ENCODE data around the gene GLT1D1. TPM values are rescaled to one million over a fixed set of nuclear protein-coding genes. Genes with fewer than 3 reads are reported as not detected.

Gene GLT1D1
- total RNA-seq, 2 experiments from 2014 or later = 0.32 TPM; not detected in 1

DNA sequence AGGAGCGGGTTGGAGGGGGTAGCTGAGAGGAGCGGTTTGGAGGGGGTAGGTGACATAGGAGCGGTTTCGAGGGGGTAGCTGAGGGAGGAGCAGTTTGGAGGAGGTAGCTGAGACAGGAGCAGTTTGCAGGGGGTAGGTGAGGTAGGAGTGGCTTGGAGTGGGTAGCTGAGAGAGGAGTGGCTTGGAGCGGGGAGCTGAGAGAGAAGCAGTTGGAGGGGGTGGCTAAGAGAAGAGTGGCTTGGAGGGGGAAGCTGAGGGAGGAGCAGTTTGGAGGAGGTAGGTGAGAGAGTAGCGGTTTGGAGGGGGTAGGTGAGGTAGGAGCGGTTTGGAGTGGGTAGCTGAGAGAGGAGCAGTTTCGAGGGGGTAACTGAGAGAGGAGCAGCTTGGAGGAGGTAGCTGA lies 152.1 kb downstream of the GLT1D1 start:
- H4K20me1 ChIP-seq (ENCODE audit: insufficient read depth, low read length) = no peaks in the 10 kb centered on the region
- intact Hi-C loops (cut with micrococcal nuclease; ENCODE audit: unreplicated experiment) = no loop called here
- no peak overlapping the region for H3K4me3 ChIP-seq (ENCODE audit: low read depth, low read length, poor library complexity, severe bottlenecking)
- ChIA-PET CTCF (ENCODE audit: unreplicated experiment) (no interaction called here), POLR2A (interaction anchor here (0.6 to 0.7 kb wide), 3 partner anchors 9 to 534 kb away, joined by 3 to 4 read pairs (median 3); no protein-coding TSS in a partner anchor)
- H3K4me2 ChIP-seq (ENCODE audit: low read length) = no peak overlapping the region
- H3K4me1 ChIP-seq (ENCODE audit: insufficient read depth, low read length, poor library complexity, severe bottlenecking) = no peaks in the 10 kb centered on the region
- H3K36me3 ChIP-seq (ENCODE audit: insufficient read depth, low read length) = no peaks in the 10 kb centered on the region
- no TSS peak for BruUV-seq (replicated peaks)
- DNase-seq (ENCODE audit: low spot score) = no peak
- no peak overlapping the region for H3K27ac ChIP-seq (ENCODE audit: low read depth, low read length, poor library complexity, severe bottlenecking)
- no peaks in the 10 kb centered on the region for H3K9me2 ChIP-seq (ENCODE audit: insufficient read depth, low read length)
- H3K9me3 ChIP-seq (ENCODE audit: low read length) = no peaks in the 10 kb centered on the region
- H3K79me2 ChIP-seq (ENCODE audit: insufficient read depth, low read depth, low read length) = no peaks in the 10 kb centered on the region
- TF ChIP-seq, protein P1, sequence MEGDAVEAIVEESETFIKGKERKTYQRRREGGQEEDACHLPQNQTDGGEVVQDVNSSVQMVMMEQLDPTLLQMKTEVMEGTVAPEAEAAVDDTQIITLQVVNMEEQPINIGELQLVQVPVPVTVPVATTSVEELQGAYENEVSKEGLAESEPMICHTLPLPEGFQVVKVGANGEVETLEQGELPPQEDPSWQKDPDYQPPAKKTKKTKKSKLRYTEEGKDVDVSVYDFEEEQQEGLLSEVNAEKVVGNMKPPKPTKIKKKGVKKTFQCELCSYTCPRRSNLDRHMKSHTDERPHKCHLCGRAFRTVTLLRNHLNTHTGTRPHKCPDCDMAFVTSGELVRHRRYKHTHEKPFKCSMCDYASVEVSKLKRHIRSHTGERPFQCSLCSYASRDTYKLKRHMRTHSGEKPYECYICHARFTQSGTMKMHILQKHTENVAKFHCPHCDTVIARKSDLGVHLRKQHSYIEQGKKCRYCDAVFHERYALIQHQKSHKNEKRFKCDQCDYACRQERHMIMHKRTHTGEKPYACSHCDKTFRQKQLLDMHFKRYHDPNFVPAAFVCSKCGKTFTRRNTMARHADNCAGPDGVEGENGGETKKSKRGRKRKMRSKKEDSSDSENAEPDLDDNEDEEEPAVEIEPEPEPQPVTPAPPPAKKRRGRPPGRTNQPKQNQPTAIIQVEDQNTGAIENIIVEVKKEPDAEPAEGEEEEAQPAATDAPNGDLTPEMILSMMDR (conservative IDR thresholded peaks at IDR 0.05; ENCODE audit: low read length) = no peak
- TF ChIP-seq EZH2phosphoT487 (IDR thresholded peaks at IDR 0.05; ENCODE audit: borderline replicate concordance, low read depth, low read length) = no peak
- H2AFZ ChIP-seq (ENCODE audit: low read length) = no peak overlapping the region

- H3K27ac ChIP-seq (ENCODE audit: low read depth, low read length, poor library complexity, severe bottlenecking) = no peak overlapping the region
- ChIA-PET CTCF (ENCODE audit: unreplicated experiment) (no interaction called here), POLR2A (interaction anchor here (0.6 to 0.7 kb wide), 2 partner anchors 9 to 534 kb away, joined by 3 read pairs; no protein-coding TSS in a partner anchor)
- no peaks in the 10 kb centered on the region for H4K20me1 ChIP-seq (ENCODE audit: insufficient read depth, low read length)
- no peak overlapping the region for H3K4me2 ChIP-seq (ENCODE audit: low read length)
- no peaks in the 10 kb centered on the region for H3K9me2 ChIP-seq (ENCODE audit: insufficient read depth, low read length)
- BruUV-seq (replicated peaks) = no TSS peak
- H3K4me3 ChIP-seq (ENCODE audit: low read depth, low read length, poor library complexity, severe bottlenecking) = no peak overlapping the region
- intact Hi-C loops (cut with micrococcal nuclease; ENCODE audit: unreplicated experiment) = no loop called here
- no peak for TF ChIP-seq EZH2phosphoT487 (IDR thresholded peaks at IDR 0.05; ENCODE audit: borderline replicate concordance, low read depth, low read length)
- TF ChIP-seq, protein P1 (conservative IDR thresholded peaks at IDR 0.05; ENCODE audit: low read length) = no peak
- no peak for DNase-seq (ENCODE audit: low spot score)
- no peaks in the 10 kb centered on the region for H3K9me3 ChIP-seq (ENCODE audit: low read length)
- H2AFZ ChIP-seq (ENCODE audit: low read length) = no peak overlapping the region
- H3K79me2 ChIP-seq (ENCODE audit: insufficient read depth, low read depth, low read length) = no peaks in the 10 kb centered on the region
- H3K4me1 ChIP-seq (ENCODE audit: insufficient read depth, low read length, poor library complexity, severe bottlenecking) = no peaks in the 10 kb centered on the region
- H3K36me3 ChIP-seq (ENCODE audit: insufficient read depth, low read length) = no peaks in the 10 kb centered on the region
Measured at GRCh38 chr12:129005829-129006228, 152.6 kb downstream of the GLT1D1 start.

DNA sequence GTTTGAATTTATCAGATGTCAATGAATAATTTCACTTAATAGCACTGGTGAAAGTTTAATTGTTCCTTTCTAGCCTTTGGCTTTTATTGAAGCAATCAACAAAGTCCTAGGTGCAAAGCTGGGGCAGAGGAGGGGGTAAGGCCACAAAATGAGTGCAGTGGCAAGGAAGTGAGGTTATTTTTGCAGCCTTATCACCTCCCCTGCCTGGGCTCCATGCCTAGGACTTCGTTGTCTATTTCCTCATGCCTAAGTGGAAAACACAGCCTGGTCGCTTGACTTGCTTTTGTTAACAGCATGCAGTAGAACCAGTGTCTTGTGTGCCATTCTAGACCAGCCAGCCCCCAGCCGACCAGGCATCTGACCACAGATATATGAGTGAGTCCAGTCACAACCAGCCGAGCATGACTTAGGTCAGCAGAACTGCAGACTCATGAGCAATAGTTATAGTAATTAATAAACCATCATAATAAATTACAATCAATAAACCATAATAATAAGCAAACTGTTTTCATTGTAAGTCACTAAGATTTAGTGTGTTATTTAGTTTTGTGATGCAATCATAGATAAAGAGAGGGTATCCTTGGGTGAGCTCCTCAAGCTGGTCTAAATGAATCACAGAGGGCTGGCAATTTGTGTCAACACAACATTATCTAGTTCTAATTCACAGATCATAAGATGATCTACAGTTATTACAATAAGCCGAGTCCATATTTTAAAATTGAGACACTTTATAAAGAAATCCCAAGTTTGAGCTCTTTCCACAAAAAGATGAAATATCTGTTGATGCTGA lies 156.8 kb downstream of the GLT1D1 start:
- Histone ChIP-seq H3K79me2 (ENCODE audit: insufficient read depth, low read depth, low read length) (no peaks in the 10 kb centered on the region), H3K4me2 (ENCODE audit: low read length) (no peak overlapping the region), H3K4me1 (ENCODE audit: insufficient read depth, low read length, poor library complexity, severe bottlenecking) (no peaks in the 10 kb centered on the region), H3K36me3 (ENCODE audit: insufficient read depth, low read length) (no peaks in the 10 kb centered on the region), H3K9me3 (ENCODE audit: low read length) (no peaks in the 10 kb centered on the region), H4K20me1 (ENCODE audit: insufficient read depth, low read length) (no peaks in the 10 kb centered on the region), H2AFZ (ENCODE audit: low read length) (no peak overlapping the region), H3K9me2 (ENCODE audit: insufficient read depth, low read length) (no peaks in the 10 kb centered on the region), H3K27ac (ENCODE audit: low read depth, low read length, poor library complexity, severe bottlenecking) (no peak overlapping the region), H3K4me3 (ENCODE audit: low read depth, low read length, poor library complexity, severe bottlenecking) (no peak overlapping the region)
- POLR2A ChIA-PET = no interaction called here
- no peak for DNase-seq (ENCODE audit: low spot score)
- intact Hi-C loops (cut with micrococcal nuclease; ENCODE audit: unreplicated experiment) = no loop called here
- TF ChIP-seq EZH2phosphoT487 (IDR thresholded peaks at IDR 0.05; ENCODE audit: borderline replicate concordance, low read depth, low read length) = no peak
- TF ChIP-seq, protein P1 (conservative IDR thresholded peaks at IDR 0.05; ENCODE audit: low read length) = no peak
- BruUV-seq (replicated peaks) = no TSS peak
- CTCF ChIA-PET (ENCODE audit: unreplicated experiment) = no interaction called here
